ENCODE measurements around the gene HK3. TPM values are rescaled to one million over a fixed set of nuclear protein-coding genes. Genes with fewer than 3 reads are reported as not detected.
"Not testable (repeated sequence)": the region's sequence is repeated elsewhere in the genome, so short reads cannot be mapped to it uniquely, and the experiment has no call there.

The HK3 gene
- total RNA-seq, 1 donor: 24.2 TPM

DNA sequence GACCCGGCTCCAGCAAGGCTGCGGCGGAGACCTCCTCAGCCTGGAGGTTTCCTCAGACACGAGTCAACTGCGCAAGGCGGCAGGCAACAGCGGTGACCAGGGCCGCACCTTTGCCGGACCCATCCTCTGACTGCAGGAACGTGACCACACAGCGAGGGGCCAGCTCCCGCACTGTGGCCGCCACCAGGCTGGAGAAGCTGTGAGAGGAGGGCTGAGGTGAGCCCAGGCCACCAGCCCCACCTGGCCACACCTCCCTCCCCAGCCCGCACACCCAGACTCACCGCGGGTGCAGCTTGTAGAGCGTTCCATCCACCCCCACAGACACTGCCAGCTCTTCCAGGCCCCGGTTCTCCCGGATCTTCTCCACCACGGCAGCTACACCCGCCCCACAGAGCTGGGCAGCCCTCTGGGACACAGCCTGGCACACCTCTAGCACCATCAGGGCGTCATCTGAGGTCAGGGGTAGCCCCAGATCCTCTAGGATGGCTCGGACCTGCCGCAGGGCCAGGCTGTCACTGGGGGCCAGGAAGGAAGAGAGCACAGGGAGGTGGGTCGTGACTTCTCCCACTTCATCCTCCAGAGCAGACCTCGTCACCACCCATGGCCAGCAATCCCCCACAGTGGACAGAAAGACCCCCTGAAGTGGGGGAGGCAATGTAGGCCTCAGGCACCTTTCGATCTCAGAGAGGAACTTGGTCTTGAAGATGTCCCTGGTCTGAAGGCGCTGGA lies 18.0 kb downstream of the HK3 start:
- Histone ChIP-seq H3K9me3 (ENCODE audit: low read depth, low read length) (no peaks in the 10 kb centered on the region), H3K27me3 (ENCODE audit: insufficient read depth, low read length) (no peaks in the 10 kb centered on the region), H3K4me3 (ENCODE audit: low read length) (no peak overlapping the region), H3K4me1 (ENCODE audit: insufficient read depth, low read length) (no peaks in the 10 kb centered on the region)

DNA sequence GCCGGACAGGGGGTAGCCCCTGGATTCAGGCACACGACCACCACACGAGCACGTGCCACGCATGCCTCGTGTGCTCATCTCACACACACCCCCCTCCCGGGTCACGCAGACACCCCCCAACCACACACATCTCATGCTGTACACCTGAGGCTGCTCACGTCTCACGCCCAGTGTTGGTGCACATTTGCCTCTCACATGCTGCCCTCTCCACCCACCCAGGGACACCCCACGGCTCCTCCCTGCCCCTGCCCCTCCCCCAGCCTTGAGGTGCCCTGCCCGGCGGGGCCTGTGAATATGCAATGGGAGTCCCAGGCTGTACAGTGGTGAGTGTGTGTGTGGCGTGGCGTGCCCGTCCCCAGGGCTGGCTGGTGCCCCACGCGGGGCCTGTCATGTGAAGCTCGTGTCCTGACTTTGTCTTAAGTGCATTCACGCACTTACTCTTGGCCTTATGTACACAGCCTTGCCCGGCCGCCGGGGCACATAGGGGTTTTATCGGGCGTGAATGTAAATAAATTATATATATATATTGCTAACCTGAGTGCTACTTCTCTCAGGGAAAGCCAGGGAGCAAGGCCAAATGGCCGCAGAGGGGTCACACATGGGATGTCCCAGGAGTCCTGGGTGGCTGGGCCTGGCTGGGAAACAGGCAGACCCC lies 18.7 kb downstream of the HK3 start:
- H3K27me3 ChIP-seq (ENCODE audit: insufficient read depth, low read length): no peaks in the 10 kb centered on the region
- no peaks in the 10 kb centered on the region for H3K4me1 ChIP-seq (ENCODE audit: insufficient read depth, low read length)

DNA sequence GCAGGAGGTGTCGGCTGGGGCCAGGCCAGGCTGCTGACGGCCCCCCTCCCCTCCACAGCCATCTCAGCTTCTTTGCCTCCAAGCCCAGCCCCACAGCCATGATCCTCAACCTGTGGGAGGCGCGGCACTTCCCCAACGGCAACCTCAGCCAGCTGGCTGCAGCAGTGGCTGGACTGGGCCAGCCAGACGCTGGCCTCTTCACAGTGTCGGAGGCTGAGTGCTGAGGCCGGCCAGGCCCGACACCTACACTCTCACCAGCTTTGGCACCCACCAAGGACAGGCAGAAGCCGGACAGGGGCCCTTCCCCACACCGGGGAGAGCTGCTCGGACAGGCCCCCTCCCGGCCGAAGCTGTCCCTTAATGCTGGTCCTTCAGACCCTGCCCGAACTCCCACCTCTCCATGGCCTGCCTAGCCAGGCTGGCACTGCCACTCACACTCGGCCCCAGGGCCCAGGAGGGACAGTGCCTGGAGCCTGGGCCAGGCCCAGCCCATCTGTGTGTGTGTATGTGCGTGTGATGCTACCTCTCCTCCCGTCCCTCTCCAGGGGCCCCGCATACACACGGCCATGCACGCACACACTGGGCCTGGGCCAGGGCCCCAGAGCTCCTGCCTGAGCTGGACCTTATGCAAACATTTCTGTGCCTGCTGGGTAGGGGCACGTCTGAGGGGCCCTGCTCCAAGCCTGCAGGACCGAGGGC lies 19.3 kb downstream of the HK3 start:
- H3K4me1 ChIP-seq (ENCODE audit: insufficient read depth, low read length): no peaks in the 10 kb centered on the region
- no peak overlapping the region for H3K4me3 ChIP-seq (ENCODE audit: low read length)
- no peaks in the 10 kb centered on the region for H3K27me3 ChIP-seq (ENCODE audit: insufficient read depth, low read length)
- H3K9me3 ChIP-seq (ENCODE audit: low read depth, low read length): no peaks in the 10 kb centered on the region

More for the DNA sequence above, 18.7 kb downstream of the HK3 start:
- no peaks in the 10 kb centered on the region for H3K9me3 ChIP-seq (ENCODE audit: low read depth, low read length)
- no peak overlapping the region for H3K4me3 ChIP-seq (ENCODE audit: low read length)

DNA sequence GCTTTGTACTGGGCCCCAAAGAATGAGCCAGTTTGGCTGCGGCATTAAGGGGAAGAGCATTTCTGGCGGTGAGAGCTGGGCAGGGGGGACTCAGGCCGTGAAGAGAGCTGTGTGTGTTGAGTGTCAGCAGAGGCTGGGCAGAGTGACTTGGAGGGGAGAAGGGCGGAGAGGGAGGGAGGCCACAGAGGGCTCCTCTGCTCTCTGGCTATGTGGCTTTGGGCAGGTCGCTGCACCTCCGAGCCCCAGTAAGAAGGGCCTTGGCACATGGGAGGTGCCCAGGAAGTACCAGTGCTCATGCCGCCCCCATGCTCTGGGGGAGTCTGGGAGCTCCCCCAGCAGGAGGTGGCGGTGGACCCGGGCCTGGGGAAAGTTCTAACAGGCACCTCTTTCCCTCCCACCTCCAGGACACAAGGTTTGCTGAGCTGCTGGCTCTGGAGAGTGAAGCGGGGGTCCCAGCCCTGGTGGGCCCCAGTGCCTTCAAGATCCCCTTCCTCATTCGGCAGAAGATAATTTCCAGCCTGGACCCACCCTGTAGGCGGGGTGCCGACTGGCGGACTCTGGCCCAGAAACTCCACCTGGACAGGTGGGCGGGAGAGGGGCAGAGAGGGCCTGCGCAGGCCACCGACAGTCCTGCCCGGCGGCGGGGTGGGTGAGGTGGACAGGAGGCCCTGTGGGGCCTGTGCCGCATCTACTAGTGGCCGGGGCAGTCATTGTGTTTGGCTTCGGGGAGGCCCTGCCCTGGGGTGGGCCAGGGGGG lies 20.1 kb downstream of the HK3 start:
- Histone ChIP-seq H3K4me3 (ENCODE audit: low read length) (no peak overlapping the region), H3K4me1 (ENCODE audit: insufficient read depth, low read length) (no peaks in the 10 kb centered on the region), H3K9me3 (ENCODE audit: low read depth, low read length) (no peaks in the 10 kb centered on the region), H3K27me3 (ENCODE audit: insufficient read depth, low read length) (no peaks in the 10 kb centered on the region)

DNA sequence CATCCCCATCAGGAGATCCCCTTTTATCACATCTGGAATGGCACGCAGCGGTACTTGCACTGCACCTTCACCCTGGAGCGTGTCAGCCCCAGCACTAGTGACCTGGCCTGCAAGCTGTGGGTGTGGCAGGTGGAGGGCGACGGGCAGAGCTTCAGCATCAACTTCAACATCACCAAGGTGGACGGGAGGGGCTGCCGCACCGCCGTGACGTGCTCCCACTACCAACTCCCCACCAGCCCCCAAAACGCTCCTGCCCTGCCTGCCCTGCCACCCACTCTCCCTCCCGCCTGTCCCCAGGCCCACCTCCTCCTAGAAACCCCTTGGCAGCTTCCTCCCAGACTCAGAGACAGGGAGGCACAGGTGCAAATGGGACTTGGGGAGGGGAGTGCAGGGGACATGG lies 20.7 kb downstream of the HK3 start:
- Histone ChIP-seq H3K4me1 (ENCODE audit: insufficient read depth, low read length) (no peaks in the 10 kb centered on the region), H3K27me3 (ENCODE audit: insufficient read depth, low read length) (no peaks in the 10 kb centered on the region), H3K9me3 (ENCODE audit: low read depth, low read length) (no peaks in the 10 kb centered on the region), H3K4me3 (ENCODE audit: low read length) (no peak overlapping the region)

DNA sequence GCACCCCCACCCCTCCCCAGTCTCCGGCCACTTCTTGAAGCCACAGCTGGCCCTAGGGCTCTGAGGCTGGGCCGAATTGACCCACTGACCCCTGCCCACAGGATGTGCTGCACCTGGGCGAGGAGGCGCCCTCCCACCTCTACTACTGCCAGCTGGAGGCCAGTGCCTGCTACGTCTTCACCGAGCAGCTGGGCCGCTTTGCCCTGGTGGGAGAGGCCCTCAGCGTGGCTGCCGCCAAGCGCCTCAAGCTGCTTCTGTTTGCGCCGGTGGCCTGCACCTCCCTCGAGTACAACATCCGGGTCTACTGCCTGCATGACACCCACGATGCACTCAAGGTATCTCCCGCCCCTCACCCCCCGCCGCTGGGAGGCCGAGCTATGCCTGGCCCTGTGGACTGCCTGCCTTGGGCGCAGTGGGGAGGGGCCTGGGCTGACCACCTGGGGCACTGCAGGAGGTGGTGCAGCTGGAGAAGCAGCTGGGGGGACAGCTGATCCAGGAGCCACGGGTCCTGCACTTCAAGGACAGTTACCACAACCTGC lies 21.3 kb downstream of the HK3 start:
- Histone ChIP-seq H3K4me1 (ENCODE audit: insufficient read depth, low read length) (no peaks in the 10 kb centered on the region), H3K27me3 (ENCODE audit: insufficient read depth, low read length) (no peaks in the 10 kb centered on the region), H3K9me3 (ENCODE audit: low read depth, low read length) (no peaks in the 10 kb centered on the region), H3K4me3 (ENCODE audit: low read length) (no peak overlapping the region)

DNA sequence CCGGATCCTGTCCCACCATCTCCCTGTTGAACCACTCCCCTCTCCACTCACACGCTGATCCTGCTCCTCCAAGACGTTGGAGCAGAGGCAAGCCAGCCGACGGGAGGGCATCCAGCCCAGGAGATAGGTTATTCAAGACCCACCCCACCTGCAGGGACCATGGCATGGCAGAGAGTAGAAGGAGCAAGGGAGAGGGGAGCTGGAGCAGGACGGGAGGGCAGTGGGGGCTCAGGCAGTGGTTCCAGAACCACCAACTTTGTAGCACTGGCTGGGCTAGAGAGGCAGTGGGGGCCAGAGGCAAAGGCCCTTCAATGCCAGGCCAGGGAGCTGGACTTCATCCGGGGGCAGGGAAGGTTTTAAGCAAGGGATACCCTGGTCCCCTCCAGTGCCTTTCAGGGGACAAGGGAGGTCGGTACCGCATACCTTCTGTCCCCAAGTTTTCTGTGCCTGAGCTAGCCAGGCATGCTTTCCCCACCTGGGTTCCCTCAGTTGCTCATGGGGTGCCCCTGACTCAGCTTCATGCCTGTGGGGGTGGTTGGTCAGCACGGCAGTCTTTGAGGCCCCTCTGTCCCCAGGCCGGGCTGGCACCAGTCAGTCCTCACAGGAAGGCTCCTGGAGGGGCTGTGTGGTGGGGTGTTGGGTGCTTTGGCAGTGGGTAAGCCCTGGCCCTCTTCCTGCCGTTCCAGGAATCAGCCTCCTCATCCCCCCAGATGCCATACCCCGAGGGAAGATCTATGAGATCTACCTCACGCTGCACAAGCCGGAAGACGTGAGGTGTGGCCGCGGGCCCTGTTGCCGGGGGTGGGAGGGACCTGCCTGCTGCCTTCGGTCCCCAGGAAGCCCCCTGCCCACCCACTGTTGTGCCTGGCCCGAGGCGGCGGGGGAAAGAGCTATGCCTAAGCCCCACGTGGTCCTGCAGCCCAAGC lies 22.4 kb downstream of the HK3 start:
- Histone ChIP-seq H3K27me3 (ENCODE audit: insufficient read depth, low read length) (no peaks in the 10 kb centered on the region), H3K9me3 (ENCODE audit: low read depth, low read length) (no peaks in the 10 kb centered on the region), H3K4me3 (ENCODE audit: low read length) (no peak overlapping the region), H3K4me1 (ENCODE audit: insufficient read depth, low read length) (no peaks in the 10 kb centered on the region)

DNA sequence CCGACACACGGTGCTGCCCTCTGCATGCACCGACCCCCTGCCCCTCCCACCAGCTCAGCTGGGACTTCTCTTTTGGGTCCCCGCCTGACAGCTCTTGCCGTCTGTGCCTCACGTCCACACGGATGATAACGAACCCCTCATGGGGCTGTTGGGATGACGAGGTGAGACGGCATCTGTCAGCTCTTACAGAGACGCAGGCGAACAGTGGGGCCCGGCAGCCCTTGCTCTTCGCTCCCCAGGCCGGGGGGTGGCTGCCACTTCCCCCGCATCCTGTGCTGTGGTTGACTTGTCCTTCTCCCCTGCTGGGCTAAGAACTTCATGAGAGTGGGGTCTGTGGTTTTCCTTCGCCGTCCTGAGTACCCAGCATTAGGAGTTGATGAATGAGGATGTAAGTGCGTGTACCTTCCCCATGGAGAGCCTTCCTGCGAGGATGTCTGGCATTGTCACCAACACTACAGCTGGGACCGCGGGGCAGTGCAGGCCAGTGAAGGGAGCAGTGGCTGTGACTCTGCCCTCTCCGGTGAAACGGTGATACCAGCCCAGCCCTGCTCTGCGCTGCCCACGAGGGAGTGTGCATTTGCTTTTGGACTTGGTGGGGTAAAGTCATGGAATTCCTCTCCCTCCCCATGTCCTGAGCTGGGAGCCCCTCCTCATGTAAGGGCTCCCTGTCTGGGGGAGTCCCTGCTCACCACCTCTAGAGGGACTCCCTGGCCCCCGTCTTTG lies 23.2 kb downstream of the HK3 start:
- no peaks in the 10 kb centered on the region for H3K27me3 ChIP-seq (ENCODE audit: insufficient read depth, low read length)
- H3K4me1 ChIP-seq (ENCODE audit: insufficient read depth, low read length): no peaks in the 10 kb centered on the region
- no peaks in the 10 kb centered on the region for H3K9me3 ChIP-seq (ENCODE audit: low read depth, low read length)
- H3K4me3 ChIP-seq (ENCODE audit: low read length): no peak overlapping the region

DNA sequence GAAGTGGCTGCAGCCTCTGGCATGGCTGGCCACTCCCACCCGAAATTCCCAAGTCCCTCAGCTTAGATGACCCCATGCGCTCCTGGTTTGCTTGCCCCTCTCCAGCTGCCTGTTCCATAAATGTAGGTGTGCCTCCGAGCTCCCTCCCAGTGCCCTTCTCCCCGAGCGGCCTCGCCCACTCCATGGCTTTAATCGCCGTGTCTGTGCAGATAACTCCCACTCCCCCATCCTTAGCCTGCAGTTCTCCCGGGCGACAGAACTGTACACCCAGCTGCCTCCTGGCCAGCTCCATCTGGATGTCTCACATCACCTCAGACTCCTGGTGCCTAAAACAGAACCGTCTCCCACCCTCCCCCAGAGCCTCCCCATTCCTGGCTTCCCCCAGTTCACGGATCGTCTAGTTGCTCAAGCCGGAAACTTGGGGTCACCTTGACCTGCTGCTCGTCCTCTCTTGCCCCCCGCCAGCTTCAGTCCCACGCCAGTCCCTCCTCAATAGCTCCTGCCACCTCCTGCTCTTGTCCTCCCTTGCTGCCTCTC lies 24.1 kb downstream of the HK3 start:
- H3K4me1 ChIP-seq (ENCODE audit: insufficient read depth, low read length): no peaks in the 10 kb centered on the region
- no peak overlapping the region for H3K4me3 ChIP-seq (ENCODE audit: low read length)
- no peaks in the 10 kb centered on the region for H3K9me3 ChIP-seq (ENCODE audit: low read depth, low read length)
- no peaks in the 10 kb centered on the region for H3K27me3 ChIP-seq (ENCODE audit: insufficient read depth, low read length)

DNA sequence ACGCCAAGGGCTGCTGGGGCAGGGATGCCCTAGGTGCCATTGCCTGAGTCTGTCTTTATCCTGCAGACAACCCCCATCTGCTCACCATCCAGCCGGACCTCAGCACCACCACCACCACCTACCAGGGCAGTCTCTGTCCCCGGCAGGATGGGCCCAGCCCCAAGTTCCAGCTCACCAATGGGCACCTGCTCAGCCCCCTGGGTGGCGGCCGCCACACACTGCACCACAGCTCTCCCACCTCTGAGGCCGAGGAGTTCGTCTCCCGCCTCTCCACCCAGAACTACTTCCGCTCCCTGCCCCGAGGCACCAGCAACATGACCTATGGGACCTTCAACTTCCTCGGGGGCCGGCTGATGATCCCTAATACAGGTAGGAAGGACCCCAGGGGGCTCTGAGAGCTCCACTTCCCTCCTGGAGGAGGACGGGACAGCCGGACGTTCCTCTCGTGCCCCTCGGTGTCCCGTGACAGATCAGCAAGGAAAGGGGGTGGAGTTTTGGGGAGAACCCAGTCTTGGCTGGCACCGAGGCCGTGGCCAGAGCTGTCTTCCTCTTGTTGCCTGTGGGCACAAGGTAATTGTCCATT lies 24.9 kb downstream of the HK3 start:
- H3K27me3 ChIP-seq (ENCODE audit: insufficient read depth, low read length): no peaks in the 10 kb centered on the region
- no peaks in the 10 kb centered on the region for H3K4me1 ChIP-seq (ENCODE audit: insufficient read depth, low read length)
- no peaks in the 10 kb centered on the region for H3K9me3 ChIP-seq (ENCODE audit: low read depth, low read length)
- no peak overlapping the region for H3K4me3 ChIP-seq (ENCODE audit: low read length)

DNA sequence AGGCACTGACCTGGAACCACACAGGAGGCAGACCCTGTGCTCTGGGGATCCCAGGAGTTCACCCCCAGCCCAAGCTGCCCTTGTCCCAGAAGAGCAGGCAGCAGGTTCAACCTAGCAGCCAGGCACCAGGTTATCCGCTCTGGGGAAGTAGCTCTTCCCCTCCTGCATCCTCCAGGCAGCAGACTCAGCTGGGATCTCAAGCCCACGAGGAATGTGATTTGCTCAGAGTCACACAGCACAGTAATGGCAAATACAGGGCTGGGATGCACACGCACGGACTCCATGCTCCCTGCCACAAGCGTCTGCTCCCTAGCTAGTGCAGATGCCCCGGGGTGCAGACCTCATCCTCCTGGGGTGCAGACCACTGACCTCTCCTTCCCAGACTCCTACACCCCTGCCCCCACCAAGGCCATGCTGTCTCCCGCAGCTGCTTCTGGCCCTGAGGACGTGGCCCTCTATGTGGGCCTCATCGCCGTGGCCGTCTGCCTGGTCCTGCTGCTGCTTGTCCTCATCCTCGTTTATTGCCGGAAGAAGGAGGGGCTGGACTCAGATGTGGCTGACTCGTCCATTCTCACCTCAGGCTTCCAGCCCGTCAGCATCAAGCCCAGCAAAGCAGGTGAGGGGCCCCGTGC lies 25.5 kb downstream of the HK3 start:
- H3K4me3 ChIP-seq (ENCODE audit: low read length): no peak overlapping the region
- no peaks in the 10 kb centered on the region for H3K9me3 ChIP-seq (ENCODE audit: low read depth, low read length)
- H3K27me3 ChIP-seq (ENCODE audit: insufficient read depth, low read length): no peaks in the 10 kb centered on the region
- no peaks in the 10 kb centered on the region for H3K4me1 ChIP-seq (ENCODE audit: insufficient read depth, low read length)

DNA sequence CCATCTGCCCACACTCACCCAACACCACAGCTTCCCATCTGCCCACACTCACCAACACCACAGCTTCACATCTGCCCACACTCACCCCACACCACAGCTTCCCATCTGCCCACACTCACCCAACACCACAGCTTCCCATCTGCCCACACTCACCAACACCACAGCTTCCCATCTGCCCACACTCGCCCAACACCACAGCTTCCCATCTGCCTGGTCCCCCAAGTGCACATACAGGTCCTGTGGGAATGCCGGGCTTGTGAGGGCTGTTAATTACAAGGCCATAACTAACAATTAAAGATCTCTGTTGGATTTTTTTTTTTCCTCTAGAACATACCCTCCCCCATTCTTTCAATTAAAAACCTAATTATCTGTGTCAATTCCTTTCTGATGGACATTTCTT lies 26.1 kb downstream of the HK3 start:
- not testable (repeated sequence) for H3K4me1 ChIP-seq (ENCODE audit: insufficient read depth, low read length); H3K9me3 ChIP-seq (ENCODE audit: low read depth, low read length); H3K4me3 ChIP-seq (ENCODE audit: low read length); H3K27me3 ChIP-seq (ENCODE audit: insufficient read depth, low read length)

DNA sequence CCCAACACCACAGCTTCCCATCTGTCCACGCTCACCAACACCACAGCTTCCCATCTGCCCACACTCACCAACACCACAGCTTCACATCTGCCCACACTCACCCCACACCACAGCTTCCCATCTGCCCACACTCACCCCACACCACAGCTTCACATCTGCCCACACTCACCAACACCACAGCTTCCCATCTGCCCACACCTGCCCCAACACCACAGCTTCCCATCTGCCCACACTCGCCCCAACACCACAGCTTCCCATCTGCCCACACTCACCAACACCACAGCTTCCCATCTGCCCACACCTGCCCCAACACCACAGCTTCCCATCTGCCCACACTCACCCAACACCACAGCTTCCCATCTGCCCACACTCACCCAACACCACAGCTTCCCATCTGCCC lies 26.6 kb downstream of the HK3 start:
- H3K4me3 ChIP-seq (ENCODE audit: low read length); H3K27me3 ChIP-seq (ENCODE audit: insufficient read depth, low read length); H3K9me3 ChIP-seq (ENCODE audit: low read depth, low read length); H3K4me1 ChIP-seq (ENCODE audit: insufficient read depth, low read length): not testable (repeated sequence)

All from mononuclear cell (primary cell).